Activated naive CD4-positive, alpha-beta T cell treated with anti-CD3 and anti-CD28 coated beads, Interleukin-2, amount 10 ng/mL, durations not matched to agents 7 days and 5 days (primary cell): ENCODE results near the gene AMN1.
A peak's percentile ranks its signal among the peaks of the same experiment; 100 is the strongest.
"Not testable (repeated sequence)": the region's sequence is repeated elsewhere in the genome, so short reads cannot be mapped to it uniquely, and the experiment has no call there.

Source experiments
- CTCF ChIA-PET: fragments of 350-600 bp; sonication (Branson Sonifier 250); formaldehyde crosslinking; loops from one replicate; lab custom pipeline; 2021; ENCODE audit warnings: antibody characterized with exemption; lab: Charles Lee
- DNase-seq: peaks from one replicate; pipeline ENCODE4 v3.0.0-alpha.2; 2020
- H3K27ac Mint-ChIP-seq: one replicate; pipeline ENCODE4 v1.8.0; 2021; ENCODE audit warnings: mild to moderate bottlenecking, moderate library complexity, mixed read lengths
- H3K27me3 Mint-ChIP-seq: one replicate; pipeline ENCODE4 v1.8.0; 2021; ENCODE audit warnings: mild to moderate bottlenecking, mixed read lengths
- H3K36me3 Mint-ChIP-seq: one replicate; pipeline ENCODE4 v1.8.0; 2021; ENCODE audit warnings: mixed read lengths
- H3K4me1 Mint-ChIP-seq: one replicate; pipeline ENCODE4 v1.8.0; 2021; ENCODE audit warnings: mixed read lengths
- H3K4me3 Mint-ChIP-seq: one replicate; pipeline ENCODE4 v1.8.0; 2021; ENCODE audit warnings: mild to moderate bottlenecking, moderate library complexity, mixed read lengths
- H3K9me3 Mint-ChIP-seq: one replicate; pipeline ENCODE4 v1.8.0; 2021; ENCODE audit warnings: mixed read lengths

The AMN1 gene

DNA sequence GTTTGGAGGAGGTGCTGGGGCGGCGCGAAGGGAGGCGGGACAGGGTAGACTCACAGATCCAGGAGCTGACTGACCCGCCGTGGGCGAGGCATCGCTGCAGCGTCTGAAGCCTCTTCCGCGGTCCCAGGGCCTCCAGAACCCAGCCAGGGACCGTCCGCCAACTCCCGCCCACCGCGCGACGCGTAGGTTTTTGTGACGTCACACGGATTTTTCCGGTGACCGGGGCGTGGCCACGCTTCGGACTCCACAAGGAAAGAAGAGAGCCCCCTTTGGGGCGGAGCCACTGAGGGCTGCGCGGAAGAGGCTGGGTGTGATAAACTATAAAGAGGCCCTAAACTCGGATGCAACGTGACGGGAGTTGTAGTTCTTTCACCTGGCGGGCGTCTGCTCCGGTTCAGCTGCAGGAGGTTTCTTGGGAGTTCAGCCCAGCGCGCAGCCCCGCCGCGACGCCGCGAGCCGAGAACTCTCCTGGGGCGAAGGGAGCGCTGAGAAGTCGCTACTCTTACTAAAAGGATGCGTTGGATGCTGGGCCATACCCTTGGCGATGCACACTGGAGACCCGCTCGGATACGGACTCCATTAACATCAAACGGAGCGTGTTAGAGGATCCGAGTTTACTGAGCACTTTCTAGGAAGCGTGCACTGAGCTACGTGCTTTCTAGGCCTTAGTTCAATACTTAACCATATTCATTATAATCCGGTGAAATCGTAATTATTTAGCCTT lies at the start of gene AMN1:
TSS of gene AMN1 (minus strand) at position 105 of the 724 bp plus-strand sequence. CDS start at position 92, 13 bp downstream.
- H3K36me3 Mint-ChIP-seq = peaks cover 46% of the 10 kb centered on the region
- peak within 1 kb of the TSS; percentile 95 for H3K4me3 Mint-ChIP-seq
- peak; percentile 99 for DNase-seq
- peaks cover 46% of the 10 kb centered on the region for H3K4me1 Mint-ChIP-seq
- peaks cover 4% of the 10 kb centered on the region for H3K27me3 Mint-ChIP-seq
- peaks cover 38% of the 10 kb centered on the region for H3K9me3 Mint-ChIP-seq
- peak within 1 kb of the TSS; percentile 100 for H3K27ac Mint-ChIP-seq
- CTCF ChIA-PET = interaction anchor here (1.0 kb wide), 1 partner anchor 233 kb away, joined by 3 read pairs; no protein-coding TSS in a partner anchor

- H3K27me3 Mint-ChIP-seq = peaks cover 3% of the 10 kb centered on the region
- H3K9me3 Mint-ChIP-seq = peaks cover 1% of the 10 kb centered on the region
- DNase-seq = no peak
- H3K27ac Mint-ChIP-seq = no peak overlapping the region
- H3K4me1 Mint-ChIP-seq = peaks cover 11% of the 10 kb centered on the region
- no peaks in the 10 kb centered on the region for H3K36me3 Mint-ChIP-seq
- CTCF ChIA-PET = interaction anchor here (0.6 kb wide), 1 partner anchor 57 kb away, joined by 3 read pairs; no protein-coding TSS in a partner anchor
- no peak overlapping the region for H3K4me3 Mint-ChIP-seq
Observed at GRCh38 chr12:31773867-31774266, 45.0 kb upstream of the AMN1 start.

DNA sequence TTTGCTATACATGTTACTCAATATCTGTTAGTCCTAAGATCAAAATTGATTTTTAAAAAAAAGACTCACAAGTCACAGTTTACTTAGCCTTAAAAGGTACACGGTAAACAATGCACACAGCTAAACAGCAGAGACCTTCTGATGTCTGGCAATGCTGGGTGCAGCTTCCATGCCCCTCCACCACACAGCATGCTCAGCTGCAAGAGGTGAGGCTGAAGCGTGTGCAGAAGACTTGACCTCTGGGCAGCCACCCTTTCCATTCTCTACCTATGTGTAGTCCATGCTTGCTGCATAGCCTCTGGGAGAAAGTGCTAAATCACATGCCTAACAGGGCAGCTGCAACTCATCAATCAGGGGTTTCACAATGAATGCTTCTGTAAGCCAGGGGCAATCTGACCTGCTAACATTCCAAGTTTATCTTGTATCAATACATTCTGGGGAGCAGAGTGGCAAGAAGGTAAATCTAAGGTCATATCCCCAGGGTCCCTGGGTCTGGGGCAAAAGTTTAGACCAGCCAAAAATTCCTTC lies 44.5 kb upstream of the AMN1 start:
- H3K27ac Mint-ChIP-seq = no peak overlapping the region
- H3K4me1 Mint-ChIP-seq = peaks cover 11% of the 10 kb centered on the region
- H3K4me3 Mint-ChIP-seq = no peak overlapping the region
- no peaks in the 10 kb centered on the region for H3K36me3 Mint-ChIP-seq
- DNase-seq = no peak
- peaks cover 3% of the 10 kb centered on the region for H3K27me3 Mint-ChIP-seq
- H3K9me3 Mint-ChIP-seq = peaks cover 3% of the 10 kb centered on the region
- CTCF ChIA-PET = interaction anchor here (0.6 kb wide), 1 partner anchor 56 kb away, joined by 3 read pairs; no protein-coding TSS in a partner anchor

DNA sequence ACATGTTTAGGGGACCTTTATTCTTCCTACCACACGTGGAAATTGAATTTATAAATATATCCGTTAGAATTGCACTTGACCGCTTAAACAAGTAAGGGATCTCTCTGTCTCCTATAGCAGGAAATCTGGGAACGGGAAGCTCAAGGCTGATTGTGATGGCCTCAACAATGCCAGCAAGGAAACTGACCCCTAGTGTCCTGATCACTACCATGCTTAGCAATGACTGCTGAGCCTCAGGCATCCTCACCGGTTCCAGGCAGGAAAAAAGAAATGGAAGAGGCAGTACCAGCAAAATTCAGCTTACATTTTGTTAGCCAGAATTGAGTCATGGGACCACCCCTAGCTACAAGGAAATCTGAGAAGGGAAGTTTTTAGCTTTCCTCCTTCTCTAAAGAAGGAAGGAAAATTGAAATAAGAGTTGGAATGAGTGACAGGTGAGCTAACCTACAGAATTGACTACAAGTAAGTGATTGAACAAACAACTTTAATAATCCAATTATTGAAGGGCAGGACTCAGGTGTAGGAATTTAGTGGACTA lies 43.9 kb upstream of the AMN1 start:
- H3K4me1 Mint-ChIP-seq = peaks cover 13% of the 10 kb centered on the region
- DNase-seq = no peak
- no peak overlapping the region for H3K27ac Mint-ChIP-seq
- CTCF ChIA-PET = no interaction called here
- peaks cover 5% of the 10 kb centered on the region for H3K9me3 Mint-ChIP-seq
- no peak overlapping the region for H3K4me3 Mint-ChIP-seq
- H3K27me3 Mint-ChIP-seq = peaks cover 3% of the 10 kb centered on the region
- no peaks in the 10 kb centered on the region for H3K36me3 Mint-ChIP-seq

DNA sequence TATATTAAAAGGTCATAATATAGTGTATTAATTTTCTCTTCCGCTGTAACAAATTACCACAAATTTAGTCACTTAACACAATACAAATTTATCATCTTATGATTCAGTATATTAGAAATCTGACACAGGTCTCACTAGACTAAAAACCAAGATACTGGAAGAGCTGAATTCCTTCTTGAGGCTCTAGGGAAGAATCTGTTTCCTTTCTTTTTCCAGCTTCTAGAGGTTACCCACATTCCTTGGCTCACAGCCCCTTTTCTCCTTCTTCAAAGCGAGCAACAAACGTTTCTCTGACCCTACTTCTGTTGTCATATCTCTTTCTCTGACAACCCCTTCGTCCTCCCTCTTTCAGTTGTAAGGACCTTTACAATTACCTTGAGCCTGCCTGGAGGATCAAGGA lies 43.4 kb upstream of the AMN1 start:
- Mint-ChIP-seq H3K9me3 (peaks cover 6% of the 10 kb centered on the region), H3K27me3 (peaks cover 3% of the 10 kb centered on the region), H3K4me3 (no peak overlapping the region), H3K36me3 (no peaks in the 10 kb centered on the region), H3K27ac (no peak overlapping the region), H3K4me1 (peaks cover 16% of the 10 kb centered on the region)
- DNase-seq = no peak
- CTCF ChIA-PET = no interaction called here

DNA sequence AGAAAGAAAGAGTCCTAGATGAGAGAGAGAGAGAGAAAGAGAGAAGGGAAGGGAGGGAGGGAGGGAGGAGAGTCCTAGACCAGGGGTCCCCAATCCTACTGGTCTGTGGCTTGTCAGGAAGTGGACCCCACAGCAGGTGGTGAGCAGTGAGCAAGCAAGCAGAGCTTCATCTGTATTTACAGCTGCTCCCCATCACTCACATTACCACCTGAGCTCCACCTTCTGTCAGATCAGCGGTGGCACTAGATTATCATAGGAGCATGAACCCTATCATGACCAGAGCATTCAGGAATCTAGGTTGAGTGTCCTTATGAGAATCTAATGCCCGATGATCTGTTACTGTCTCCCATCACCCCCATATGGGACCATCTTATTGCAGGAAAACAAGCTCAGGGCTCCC lies 39.2 kb upstream of the AMN1 start:
- no peak for DNase-seq
- no peak overlapping the region for H3K27ac Mint-ChIP-seq
- H3K4me1 Mint-ChIP-seq = peaks cover 15% of the 10 kb centered on the region
- H3K9me3 Mint-ChIP-seq = peaks cover 20% of the 10 kb centered on the region
- CTCF ChIA-PET = no interaction called here
- no peak overlapping the region for H3K4me3 Mint-ChIP-seq
- H3K27me3 Mint-ChIP-seq = no peaks in the 10 kb centered on the region
- peaks cover 1% of the 10 kb centered on the region for H3K36me3 Mint-ChIP-seq

DNA sequence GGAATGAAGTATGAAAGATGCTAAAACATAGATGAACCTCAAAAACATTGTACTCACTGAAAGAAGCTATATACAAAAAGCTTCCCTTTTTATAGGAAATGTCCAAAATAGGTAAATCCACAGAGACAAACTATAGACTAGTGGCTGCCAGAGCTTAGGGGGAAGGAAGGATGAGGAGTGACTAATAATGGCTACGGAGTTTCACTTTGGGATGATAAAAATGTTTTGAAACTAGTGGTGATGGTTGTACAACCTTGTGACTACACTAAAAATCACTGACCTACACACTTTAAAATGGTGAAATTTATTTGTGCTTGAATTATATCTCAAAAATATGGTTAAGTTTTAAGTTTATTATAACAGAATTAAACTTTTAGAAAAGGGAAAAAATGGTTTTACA lies 37.1 kb upstream of the AMN1 start:
- no peak overlapping the region for H3K4me3 Mint-ChIP-seq
- CTCF ChIA-PET = no interaction called here
- peaks cover 13% of the 10 kb centered on the region for H3K4me1 Mint-ChIP-seq
- H3K36me3 Mint-ChIP-seq = peaks cover 1% of the 10 kb centered on the region
- H3K27me3 Mint-ChIP-seq = no peaks in the 10 kb centered on the region
- no peak for DNase-seq
- peaks cover 19% of the 10 kb centered on the region for H3K9me3 Mint-ChIP-seq
- H3K27ac Mint-ChIP-seq = no peak overlapping the region

DNA sequence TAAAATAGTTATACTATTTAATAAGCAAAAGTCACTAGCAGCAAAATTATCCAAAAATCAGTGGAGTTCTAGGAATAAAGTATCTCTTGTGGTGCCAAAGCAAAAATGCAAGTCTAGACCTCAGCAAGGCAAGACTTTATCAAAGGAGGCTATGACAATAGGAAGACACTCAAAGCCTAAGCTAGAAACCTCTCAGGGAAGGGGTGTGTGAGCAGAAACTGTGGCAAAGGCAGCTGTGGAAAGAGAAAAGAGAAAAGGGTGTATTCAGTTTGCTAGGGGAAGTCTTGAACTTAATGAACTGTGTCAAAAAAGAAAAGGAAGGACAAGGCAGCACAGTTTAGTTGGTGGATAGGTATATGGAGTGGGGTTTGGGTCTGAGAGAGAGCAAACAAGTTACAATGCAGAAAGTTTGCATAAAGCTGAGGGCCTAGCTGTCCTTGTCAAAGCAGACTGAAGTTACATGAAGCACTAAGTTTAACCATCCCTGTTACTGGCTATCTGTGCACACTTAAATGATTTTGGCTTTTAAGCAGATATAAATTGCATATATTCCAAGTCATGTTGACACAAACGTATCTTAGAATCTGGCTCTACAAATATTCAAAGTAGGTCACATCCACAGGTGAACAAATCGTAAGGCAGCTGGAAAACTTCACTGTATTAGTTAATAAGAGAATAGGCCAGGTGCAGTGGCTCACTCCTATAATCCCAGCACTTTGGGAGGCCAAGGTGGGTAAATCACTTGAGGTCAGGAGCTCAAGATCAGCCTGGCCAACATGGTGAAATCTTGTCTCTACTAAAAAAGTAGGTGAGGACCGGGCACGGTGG lies 31.0 kb upstream of the AMN1 start:
- CTCF ChIA-PET = no interaction called here
- Mint-ChIP-seq H3K27me3 (no peaks in the 10 kb centered on the region), H3K36me3 (peaks cover 3% of the 10 kb centered on the region), H3K27ac (peak overlapping the region; percentile 38), H3K4me1 (peaks cover 19% of the 10 kb centered on the region), H3K9me3 (peaks cover 14% of the 10 kb centered on the region), H3K4me3 (no peak overlapping the region)
- DNase-seq = no peak

GRCh38 chr12:31758297-31758696 lies 29.5 kb upstream of the AMN1 start:
- DNase-seq, H3K9me3 Mint-ChIP-seq, H3K36me3 Mint-ChIP-seq, H3K27ac Mint-ChIP-seq, CTCF ChIA-PET, H3K4me3 Mint-ChIP-seq, H3K27me3 Mint-ChIP-seq: not testable (repeated sequence)
- H3K4me1 Mint-ChIP-seq = peaks cover 15% of the 10 kb centered on the region

DNA sequence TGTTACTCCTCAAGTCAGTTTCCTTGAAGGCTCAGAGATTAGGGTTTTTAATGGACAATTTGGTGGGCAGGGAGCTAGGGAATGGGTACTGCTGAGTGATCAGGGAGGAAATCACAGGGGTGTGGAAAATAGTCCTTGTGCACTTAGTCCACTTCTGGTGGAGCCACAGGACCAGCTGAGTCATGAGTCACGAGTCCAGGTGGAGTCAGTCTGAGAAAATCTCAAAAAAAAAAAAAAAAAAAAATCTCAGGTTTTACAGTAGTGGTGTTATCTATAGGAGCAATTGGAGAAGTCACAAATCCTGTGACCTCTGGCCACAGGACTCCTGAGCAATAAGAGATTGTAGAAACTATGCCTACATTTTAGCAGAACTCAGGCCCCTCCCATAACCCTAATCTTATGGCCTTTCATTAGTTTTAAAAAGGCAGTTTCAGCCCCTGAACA lies 28.2 kb upstream of the AMN1 start:
- CTCF ChIA-PET = no interaction called here
- Mint-ChIP-seq H3K9me3 (peaks cover 6% of the 10 kb centered on the region), H3K27ac (no peak overlapping the region), H3K4me1 (peaks cover 23% of the 10 kb centered on the region), H3K36me3 (peaks cover 3% of the 10 kb centered on the region), H3K4me3 (no peak overlapping the region), H3K27me3 (no peaks in the 10 kb centered on the region)
- DNase-seq = no peak

DNA sequence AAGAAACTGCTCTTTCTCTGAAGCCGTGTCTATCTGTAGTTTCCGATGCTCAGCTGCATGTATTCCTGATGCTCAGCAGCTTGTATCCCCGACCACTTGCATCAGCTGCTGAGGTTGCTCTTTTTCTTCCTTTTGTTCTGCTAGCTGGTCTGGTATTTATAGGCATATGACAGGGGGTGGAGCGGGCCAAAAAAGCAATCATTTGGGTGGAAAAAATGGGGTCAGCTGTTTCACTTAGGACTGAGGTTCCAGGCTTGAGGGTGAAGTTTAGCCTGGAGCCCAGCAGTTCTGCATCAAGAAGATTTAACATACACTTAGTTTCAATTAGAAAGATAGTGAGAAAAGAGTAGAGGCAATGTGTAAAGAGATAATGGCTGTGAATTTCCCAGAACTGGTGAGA lies 23.6 kb upstream of the AMN1 start:
- peak overlapping the region; percentile 95 for H3K27ac Mint-ChIP-seq

DNA sequence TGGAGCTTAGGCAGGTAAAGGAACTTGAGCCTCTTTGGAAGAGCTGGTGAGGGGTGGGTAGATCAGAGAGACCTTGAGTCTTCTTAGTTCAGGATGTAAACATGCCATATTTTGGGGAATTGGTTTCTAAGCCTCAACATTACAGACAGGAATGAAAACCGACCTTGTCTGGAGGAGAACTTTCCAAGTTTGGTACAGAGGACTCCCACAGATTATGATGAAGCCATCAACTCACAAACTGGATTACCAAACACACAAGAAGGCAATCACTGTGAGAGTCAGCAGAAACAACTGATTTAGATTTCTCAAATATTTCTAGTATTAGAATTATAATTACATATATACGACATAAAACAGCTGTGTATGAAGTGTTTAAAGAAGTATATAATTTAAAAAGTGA lies 22.3 kb upstream of the AMN1 start:
- Mint-ChIP-seq H3K9me3 (peaks cover 22% of the 10 kb centered on the region), H3K4me1 (peaks cover 51% of the 10 kb centered on the region), H3K27ac (no peak overlapping the region), H3K4me3 (no peak overlapping the region), H3K27me3 (no peaks in the 10 kb centered on the region), H3K36me3 (peaks cover 20% of the 10 kb centered on the region)
- CTCF ChIA-PET = no interaction called here
- DNase-seq = no peak

More for the DNA sequence above, 23.6 kb upstream of the AMN1 start:
- H3K4me3 Mint-ChIP-seq = peak overlapping the region; percentile 46
- DNase-seq = peak; percentile 27
- peaks cover 42% of the 10 kb centered on the region for H3K4me1 Mint-ChIP-seq
- peaks cover 20% of the 10 kb centered on the region for H3K36me3 Mint-ChIP-seq
- no peaks in the 10 kb centered on the region for H3K27me3 Mint-ChIP-seq
- peaks cover 22% of the 10 kb centered on the region for H3K9me3 Mint-ChIP-seq
- CTCF ChIA-PET = no interaction called here

DNA sequence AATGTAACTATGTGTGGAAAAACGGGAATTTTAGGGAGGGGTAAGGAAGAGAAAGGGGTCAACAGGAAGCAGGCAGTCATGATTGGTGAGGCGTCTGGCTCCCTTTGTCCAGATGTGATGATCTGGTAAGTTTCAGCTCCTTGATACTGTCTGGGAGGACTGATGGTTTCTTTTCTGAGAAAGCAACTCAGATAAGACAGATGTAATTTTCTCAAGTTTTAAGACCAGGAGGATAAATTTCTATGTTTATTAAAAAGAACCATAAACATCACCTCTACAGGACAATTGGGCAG lies 21.9 kb upstream of the AMN1 start:
- Mint-ChIP-seq H3K27ac (peak overlapping the region; percentile 24), H3K36me3 (peaks cover 20% of the 10 kb centered on the region), H3K4me1 (peaks cover 54% of the 10 kb centered on the region), H3K27me3 (no peaks in the 10 kb centered on the region), H3K9me3 (peaks cover 22% of the 10 kb centered on the region), H3K4me3 (no peak overlapping the region)
- DNase-seq = no peak
- CTCF ChIA-PET = no interaction called here

DNA sequence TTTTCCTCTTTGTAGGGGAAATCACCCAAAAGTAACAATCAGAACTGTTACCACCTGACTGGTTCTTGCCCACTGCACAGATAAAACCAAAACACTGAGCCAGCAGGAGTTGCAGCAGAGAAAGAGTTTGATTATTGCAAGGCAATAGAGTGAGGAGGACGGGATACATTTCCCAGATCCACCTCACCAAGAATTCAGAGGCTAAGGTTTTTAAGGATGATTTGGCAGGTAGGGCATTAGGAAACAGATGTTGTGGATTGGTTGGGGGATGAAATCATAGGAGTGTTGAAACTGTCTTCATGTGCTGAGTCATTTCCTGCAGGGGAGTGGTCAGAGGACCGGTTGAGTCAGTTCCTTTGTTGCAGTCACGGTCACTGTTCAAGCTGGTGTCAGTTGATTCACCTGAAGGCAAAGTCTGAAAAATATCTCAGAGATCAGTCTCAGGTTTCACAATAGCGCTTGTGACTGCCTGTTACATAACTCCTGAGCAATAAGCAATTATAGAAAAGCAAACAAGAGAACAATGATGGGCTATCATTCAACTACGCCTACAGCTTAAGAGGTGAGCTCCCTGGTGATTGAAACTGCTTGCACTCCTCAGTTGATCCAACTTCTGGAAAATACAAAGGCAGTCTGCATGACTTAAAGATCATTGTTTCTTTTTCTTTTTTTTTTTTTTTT lies 20.3 kb upstream of the AMN1 start:
- H3K27ac Mint-ChIP-seq = peak overlapping the region; percentile 62
- peaks cover 65% of the 10 kb centered on the region for H3K4me1 Mint-ChIP-seq
- peaks cover 20% of the 10 kb centered on the region for H3K9me3 Mint-ChIP-seq
- peaks cover 20% of the 10 kb centered on the region for H3K36me3 Mint-ChIP-seq
- no peaks in the 10 kb centered on the region for H3K27me3 Mint-ChIP-seq
- no peak overlapping the region for H3K4me3 Mint-ChIP-seq
- CTCF ChIA-PET = interaction anchor here (0.6 kb wide), 1 partner anchor 22 kb away, joined by 3 read pairs; no protein-coding TSS in a partner anchor
- peak; percentile 68 for DNase-seq
